ENCODE data around the gene NOL6.
"Not testable (repeated sequence)": the region's sequence is repeated elsewhere in the genome, so short reads cannot be mapped to it uniquely, and the experiment has no call there.

The NOL6 gene

GRCh38 chr9:33461492-33461891 is 12.2 kb downstream of the NOL6 start:
- TF ChIP-seq CTCF (IDR thresholded peaks at IDR 0.05; ENCODE audit: borderline replicate concordance, insufficient read depth, low read depth, low read length): no peak
- H3K4me3 ChIP-seq (ENCODE audit: low read depth, low read length): no peak overlapping the region

- TF ChIP-seq CTCF (IDR thresholded peaks at IDR 0.05; ENCODE audit: borderline replicate concordance, insufficient read depth, low read depth, low read length): no peak
- no peak overlapping the region for H3K4me3 ChIP-seq (ENCODE audit: low read depth, low read length)
Observed at GRCh38 chr9:33460854-33461253, 12.9 kb downstream of the NOL6 start.

GRCh38 chr9:33459115-33459514 is 14.6 kb downstream of the NOL6 start:
- TF ChIP-seq CTCF (IDR thresholded peaks at IDR 0.05; ENCODE audit: borderline replicate concordance, insufficient read depth, low read depth, low read length): no peak
- no peak overlapping the region for H3K4me3 ChIP-seq (ENCODE audit: low read depth, low read length)

GRCh38 chr9:33458444-33458843 is 15.3 kb downstream of the NOL6 start:
- TF ChIP-seq CTCF (IDR thresholded peaks at IDR 0.05; ENCODE audit: borderline replicate concordance, insufficient read depth, low read depth, low read length): no peak
- no peak overlapping the region for H3K4me3 ChIP-seq (ENCODE audit: low read depth, low read length)

- TF ChIP-seq CTCF (IDR thresholded peaks at IDR 0.05; ENCODE audit: borderline replicate concordance, insufficient read depth, low read depth, low read length): no peak
Observed at GRCh38 chr9:33455945-33456344, 17.8 kb downstream of the NOL6 start.

GRCh38 chr9:33455456-33455855 is 18.3 kb downstream of the NOL6 start:
- H3K4me3 ChIP-seq (ENCODE audit: low read depth, low read length): not testable (repeated sequence)

More at GRCh38 chr9:33455945-33456344, 17.8 kb downstream of the NOL6 start:
- no peak overlapping the region for H3K4me3 ChIP-seq (ENCODE audit: low read depth, low read length)

GRCh38 chr9:33454661-33455026 is 19.1 kb downstream of the NOL6 start:
- H3K4me3 ChIP-seq (ENCODE audit: low read depth, low read length): not testable (repeated sequence)

- no peak overlapping the region for H3K4me3 ChIP-seq (ENCODE audit: low read depth, low read length)
- TF ChIP-seq CTCF (IDR thresholded peaks at IDR 0.05; ENCODE audit: borderline replicate concordance, insufficient read depth, low read depth, low read length): no peak
Observed at GRCh38 chr9:33453999-33454660, 19.6 kb downstream of the NOL6 start.

All from GM12875 (cell line).